CD14-positive monocyte (primary cell): ENCODE data around the gene MAP3K6. TPM values are rescaled to one million over a fixed set of nuclear protein-coding genes. Genes with fewer than 3 reads are reported as not detected.
A peak's percentile ranks its signal among the peaks of the same experiment; 100 is the strongest.

Experiments
- DNase-seq, 3 donors: peaks; one replicate each; pipeline ENCODE4 v3.0.0-alpha.2; 2011 to 2022
- H2AFZ ChIP-seq: 2 replicates; pipeline ENCODE4 v1.6.0; 2012; ENCODE audit warnings: mild to moderate bottlenecking, low read depth, low read length, inconsistent platforms; ENCODE audit not compliant: insufficient read depth, poor library complexity, severe bottlenecking
- H3K27ac ChIP-seq, 2 donors: 1 replicate in 1 of 2; 2 replicates in 1 of 2; pipeline ENCODE4 v1.5.1; 2012 to 2013; ENCODE audit warnings: low read length in 2 of 2, control low read depth in 1 of 2, inconsistent platforms in 1 of 2, low read depth in 1 of 2, mild to moderate bottlenecking in 1 of 2
- H3K27me3 ChIP-seq, 2 donors: one replicate each; pipeline versions ENCODE4 v1.6.0 to v1.6.1; 2011 to 2013; ENCODE audit warnings: low read length in 2 of 2; ENCODE audit not compliant: control insufficient read depth in 2 of 2, insufficient read depth in 2 of 2
- H3K36me3 ChIP-seq, 2 donors: replicated peaks in 1 of 2; 1 replicate in 1 of 2; 2 replicates in 1 of 2; pipeline versions ENCODE4 v1.5.1 to v1.6.1; 2012 to 2013; ENCODE audit warnings: low read length in 2 of 2, control low read depth in 1 of 2, inconsistent platforms in 1 of 2, mild to moderate bottlenecking in 1 of 2; ENCODE audit not compliant: insufficient read depth in 2 of 2, control insufficient read depth in 1 of 2
- H3K4me1 ChIP-seq, 2 donors: 1 replicate in 1 of 2; 2 replicates in 1 of 2; pipeline versions ENCODE4 v1.5.1 to v1.6.1; 2012 to 2013; ENCODE audit warnings: low read length in 2 of 2, control low read depth in 1 of 2, inconsistent platforms in 1 of 2, mild to moderate bottlenecking in 1 of 2, moderate library complexity in 1 of 2; ENCODE audit not compliant: insufficient read depth in 2 of 2, control insufficient read depth in 1 of 2
- H3K4me2 ChIP-seq: replicated peaks from 2 replicates; pipeline ENCODE3; 2012; ENCODE audit warnings: low read length, moderate library complexity, mild to moderate bottlenecking; ENCODE audit not compliant: poor library complexity, severe bottlenecking; ENCODE audit errors: extremely low read depth
- H3K4me3 ChIP-seq, 3 experiments: fragments of 200-600 bp in 1 of 3; sonication (generic) in 1 of 3; replicated peaks in 1 of 3; 1 replicate in 2 of 3; 2 replicates in 1 of 3; pipeline ENCODE4 v1.5.1; 2011 to 2013; ENCODE audit warnings: low read length in 3 of 3, mild to moderate bottlenecking in 3 of 3, control low read depth in 2 of 3, low read depth in 2 of 3, inconsistent platforms in 1 of 3, moderate library complexity in 1 of 3
- H3K79me2 ChIP-seq: 2 replicates; pipeline ENCODE4 v1.6.0; 2012; ENCODE audit warnings: mild to moderate bottlenecking, control low read depth, inconsistent platforms, low read length, moderate library complexity; ENCODE audit not compliant: insufficient read depth
- H3K9ac ChIP-seq: 2 replicates; pipeline ENCODE4 v1.6.0; 2017; ENCODE audit warnings: low read length, mild to moderate bottlenecking; ENCODE audit not compliant: insufficient read depth, poor library complexity, severe bottlenecking
- H3K9me3 ChIP-seq, 2 donors: replicated peaks in 1 of 2; 1 replicate in 1 of 2; 2 replicates in 1 of 2; pipeline versions ENCODE4 v1.5.1 to v1.6.1; 2012 to 2013; ENCODE audit warnings: low read length in 2 of 2, control low read depth in 1 of 2; ENCODE audit not compliant: control insufficient read depth in 1 of 2, insufficient read depth in 1 of 2
- H4K20me1 ChIP-seq: 2 replicates; pipeline ENCODE4 v1.6.0; 2012; ENCODE audit warnings: mild to moderate bottlenecking, low read length, control low read depth, moderate library complexity; ENCODE audit not compliant: insufficient read depth
- H3K27ac Mint-ChIP-seq, 7 donors: one replicate each; pipeline ENCODE4 v1.8.0; 2020; ENCODE audit warnings: mild to moderate bottlenecking in 7 of 7, mixed read lengths in 7 of 7, moderate library complexity in 6 of 7, inconsistent platforms in 2 of 7
- H3K27me3 Mint-ChIP-seq, 3 donors: one replicate each; pipeline ENCODE4 v1.8.0; 2021 to 2022; ENCODE audit warnings: low read depth in 3 of 3, mild to moderate bottlenecking in 3 of 3, mixed read lengths in 3 of 3, moderate library complexity in 3 of 3, inconsistent platforms in 1 of 3
- H3K36me3 Mint-ChIP-seq, 2 donors: one replicate each; pipeline ENCODE4 v1.8.0; 2020; ENCODE audit warnings: mixed read lengths in 2 of 2, inconsistent platforms in 1 of 2, mild to moderate bottlenecking in 1 of 2
- H3K4me1 Mint-ChIP-seq: one replicate; pipeline ENCODE4 v1.8.0; 2020; ENCODE audit warnings: mild to moderate bottlenecking, mixed read lengths
- H3K4me3 Mint-ChIP-seq, 2 donors: one replicate each; pipeline ENCODE4 v1.8.0; 2020; ENCODE audit warnings: mild to moderate bottlenecking in 2 of 2, mixed read lengths in 2 of 2, moderate library complexity in 1 of 2
- H3K9me3 Mint-ChIP-seq, 7 donors: one replicate each; pipeline ENCODE4 v1.8.0; 2020 to 2022; ENCODE audit warnings: mixed read lengths in 7 of 7, mild to moderate bottlenecking in 6 of 7, moderate library complexity in 6 of 7, inconsistent platforms in 2 of 7
- CTCF ChIP-seq: fragments of 200-600 bp; IDR thresholded peaks from one replicate; pipeline ENCODE4 v1.8.0; 2022; ENCODE audit warnings: antibody characterized with exemption, mild to moderate bottlenecking
- WGBS: methylation state at CpG from one replicate; pipeline ENCODE4 v1.1.5; 2013; ENCODE audit warnings: missing lambda C conversion rate; ENCODE audit not compliant: insufficient coverage; 5-methylcytosine and 5-hydroxymethylcytosine counted together
- intact Hi-C, 2 donors: fragments of 100-400 bp; cut with micrococcal nuclease; formaldehyde crosslinking; loops; one replicate each; pipeline versions ENCODE4 v1.15.0 to v1.15.1; 2023
- polyA plus RNA-seq, 3 donors: library from polyadenylated mRNA; depleted of rRNA in 1 of 3; unstranded in 2 of 3; stranded (reverse) in 1 of 3; fragments of 300-500 nt in 2 of 3; fragments of >200 nt in 1 of 3; fragmentation: Illumina TruSeq in 2 of 3; gene quantifications; 1 replicate in 2 of 3; 2 replicates in 1 of 3; pipeline ENCODE4 v1.2.3, GENCODE V29; 2012 to 2021

MAP3K6 gene
- polyA plus RNA-seq, 3 donors = 3.2 to 14.8 (median 6.7) TPM

GRCh38 chr1:27339213-27339612 lies 27.5 kb downstream of the MAP3K6 start:
- H3K4me2 ChIP-seq = no peak overlapping the region
- H3K9me3 Mint-ChIP-seq = no peaks in the 10 kb centered on the region
- H3K36me3 Mint-ChIP-seq = peaks cover 32 to 37% of the 10 kb centered on the region in 2 donors
- peaks cover 46% of the 10 kb centered on the region for H3K4me1 Mint-ChIP-seq
- peaks cover 1 to 2% (median 2%) of the 10 kb centered on the region in 3 donors for H3K27me3 Mint-ChIP-seq
- no peaks in the 10 kb centered on the region for H3K27me3 ChIP-seq
- H3K9ac ChIP-seq = no peak overlapping the region
- DNase-seq = peak in 1 of 3 donors; percentile 29
- TF ChIP-seq CTCF = no peak
- no peak overlapping the region for H2AFZ ChIP-seq
- intact Hi-C loops = no loop called here
- no peak overlapping the region for H3K27ac ChIP-seq
- H3K4me1 ChIP-seq = peaks cover 41 to 49% of the 10 kb centered on the region in 2 donors
- H3K9me3 ChIP-seq = no peaks in the 10 kb centered on the region
- peaks cover 26 to 27% of the 10 kb centered on the region in 2 donors for H3K36me3 ChIP-seq
- H3K79me2 ChIP-seq = peaks cover 22% of the 10 kb centered on the region
- H3K4me3 ChIP-seq = no peak overlapping the region
- H4K20me1 ChIP-seq = no peaks in the 10 kb centered on the region
- H3K27ac Mint-ChIP-seq = peak overlapping the region in 5 of 7 donors; percentile 4 to 83 (median 42)
- no peak overlapping the region for H3K4me3 Mint-ChIP-seq
- 28% methylated on average over 5 of the region's 5 CpGs for WGBS

GRCh38 chr1:27338751-27339150 lies 28.0 kb downstream of the MAP3K6 start:
- H2AFZ ChIP-seq = no peak overlapping the region
- intact Hi-C loops = no loop called here
- Mint-ChIP-seq H3K4me3 (no peak overlapping the region), H3K9me3 (no peaks in the 10 kb centered on the region), H3K27me3 (peaks cover 1 to 2% (median 2%) of the 10 kb centered on the region in 3 donors), H3K4me1 (peaks cover 41% of the 10 kb centered on the region), H3K36me3 (peaks cover 37 to 41% of the 10 kb centered on the region in 2 donors), H3K27ac (peak overlapping the region in 3 of 7 donors; percentile 53 to 83 (median 70))
- DNase-seq = no peak
- H3K4me3 ChIP-seq = no peak overlapping the region
- H3K79me2 ChIP-seq = peaks cover 19% of the 10 kb centered on the region
- WGBS = 72% methylated on average over 2 of the region's 6 CpGs
- H3K27me3 ChIP-seq = no peaks in the 10 kb centered on the region
- peaks cover 30 to 32% of the 10 kb centered on the region in 2 donors for H3K36me3 ChIP-seq
- no peak overlapping the region for H3K4me2 ChIP-seq
- H3K27ac ChIP-seq = no peak overlapping the region
- no peak for TF ChIP-seq CTCF
- no peaks in the 10 kb centered on the region for H3K9me3 ChIP-seq
- H4K20me1 ChIP-seq = no peaks in the 10 kb centered on the region
- H3K4me1 ChIP-seq = peaks cover 37 to 44% of the 10 kb centered on the region in 2 donors
- H3K9ac ChIP-seq = no peak overlapping the region
